Measurements from ENCODE around the gene BAHCC1.

The BAHCC1 gene

DNA sequence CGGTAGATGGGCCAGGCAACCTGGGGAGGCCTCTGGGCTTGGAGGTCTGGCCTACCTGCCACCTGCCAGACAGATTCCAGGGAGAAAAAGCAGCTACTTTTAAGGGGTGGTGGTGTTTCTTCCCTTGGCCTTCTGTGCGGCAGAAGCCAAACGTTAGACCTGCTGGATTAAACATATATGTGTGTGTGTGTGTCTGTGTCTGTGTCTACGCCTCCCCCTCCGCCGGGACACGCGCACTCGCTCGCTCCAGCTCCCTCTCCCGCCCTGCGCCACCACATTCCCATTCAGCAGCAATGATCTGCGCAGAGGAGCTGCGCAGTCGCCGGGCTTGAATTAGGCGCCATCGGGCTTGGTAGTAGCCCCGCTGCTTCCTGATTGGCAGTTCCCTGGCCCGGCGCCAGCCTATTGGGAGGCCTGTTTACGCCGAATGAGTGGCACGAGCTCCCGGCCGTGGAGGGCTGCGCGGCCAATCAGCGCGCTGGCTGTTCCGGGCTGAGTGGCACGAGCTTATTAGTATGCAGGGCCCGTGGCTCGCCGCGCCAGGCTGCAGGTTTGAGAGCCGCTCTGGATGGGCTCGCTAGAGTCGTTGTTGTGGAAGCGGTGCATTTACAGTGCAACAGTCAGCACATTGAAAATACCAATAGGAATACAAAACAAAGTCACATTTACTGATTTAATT, at the start of gene BAHCC1:
BAHCC1 (plus strand) TSS at position 537 of the 679 bp plus-strand sequence. CDS start 4,283 bp downstream, outside the sequence.
- peak within 1 kb of the TSS; percentile 82 for H3K4me3 ChIP-seq (ENCODE audit: low read depth, low read length)
- peak; percentile 99 for DNase-seq (ENCODE audit: low read depth)
- TF ChIP-seq CTCF (IDR thresholded peaks at IDR 0.05; ENCODE audit: control insufficient read depth, extremely low read depth, insufficient read depth): no peak

- peak overlapping the region; percentile 75 for H3K4me3 ChIP-seq (ENCODE audit: low read depth, low read length)
- peak; percentile 88 for DNase-seq (ENCODE audit: low read depth)
- no peak for TF ChIP-seq CTCF (IDR thresholded peaks at IDR 0.05; ENCODE audit: control insufficient read depth, extremely low read depth, insufficient read depth)
Measured at GRCh38 chr17:81346090-81346907, 49.0 kb upstream of the BAHCC1 start.

GRCh38 chr17:81346908-81347349, 48.3 kb upstream of the BAHCC1 start:
- H3K4me3 ChIP-seq (ENCODE audit: low read depth, low read length): peak overlapping the region; percentile 75
- TF ChIP-seq CTCF (IDR thresholded peaks at IDR 0.05; ENCODE audit: control insufficient read depth, extremely low read depth, insufficient read depth): no peak
- no peak for DNase-seq (ENCODE audit: low read depth)

DNA sequence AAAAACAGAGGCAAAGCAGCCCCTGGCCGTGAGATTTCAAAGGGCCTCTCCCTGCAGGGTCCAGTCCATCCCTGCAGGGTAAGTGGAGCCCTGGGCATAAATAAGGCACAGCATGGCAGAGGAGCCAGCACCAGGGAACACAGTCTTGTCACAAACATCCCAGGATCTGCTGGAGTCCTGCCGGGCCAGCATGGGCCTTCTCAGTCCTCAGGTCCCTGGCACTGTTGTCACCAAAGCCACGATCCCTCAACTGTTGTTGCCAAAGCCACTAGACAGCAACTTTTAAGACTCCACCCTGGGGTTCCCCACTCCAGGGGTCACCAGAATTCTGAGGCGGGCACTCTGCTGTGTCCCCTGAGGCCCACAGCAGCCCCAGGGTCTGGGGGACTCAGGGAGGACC, 47.8 kb upstream of the BAHCC1 start:
- DNase-seq (ENCODE audit: low read depth): no peak
- TF ChIP-seq CTCF (IDR thresholded peaks at IDR 0.05; ENCODE audit: control insufficient read depth, extremely low read depth, insufficient read depth): no peak
- H3K4me3 ChIP-seq (ENCODE audit: low read depth, low read length): peak overlapping the region; percentile 75; the same call in 1 of the 2 replicates

GRCh38 chr17:81348097-81349055, 46.9 kb upstream of the BAHCC1 start:
- DNase-seq (ENCODE audit: low read depth): peak; percentile 83
- TF ChIP-seq CTCF (IDR thresholded peaks at IDR 0.05; ENCODE audit: control insufficient read depth, extremely low read depth, insufficient read depth): no peak
- H3K4me3 ChIP-seq (ENCODE audit: low read depth, low read length): peak overlapping the region; percentile 6; the same call in 1 of the 2 replicates

Data from LNCaP clone FGC (cell line).